ENCODE results near the gene FBLN1. TPM values are rescaled to one million over a fixed set of nuclear protein-coding genes. Genes with fewer than 3 reads are reported as not detected.

FBLN1 gene
- total RNA-seq, 1 donor, result 0.27 TPM

- no peak for DNase-seq (ENCODE audit: low read depth in 2 of 3, low spot score in 2 of 3)
Measured at GRCh38 chr22:45562537-45563361, 60.1 kb downstream of the FBLN1 start.

- no peak for DNase-seq (ENCODE audit: low read depth in 2 of 3, low spot score in 2 of 3)
Measured at GRCh38 chr22:45563362-45564040, 60.8 kb downstream of the FBLN1 start.

DNA sequence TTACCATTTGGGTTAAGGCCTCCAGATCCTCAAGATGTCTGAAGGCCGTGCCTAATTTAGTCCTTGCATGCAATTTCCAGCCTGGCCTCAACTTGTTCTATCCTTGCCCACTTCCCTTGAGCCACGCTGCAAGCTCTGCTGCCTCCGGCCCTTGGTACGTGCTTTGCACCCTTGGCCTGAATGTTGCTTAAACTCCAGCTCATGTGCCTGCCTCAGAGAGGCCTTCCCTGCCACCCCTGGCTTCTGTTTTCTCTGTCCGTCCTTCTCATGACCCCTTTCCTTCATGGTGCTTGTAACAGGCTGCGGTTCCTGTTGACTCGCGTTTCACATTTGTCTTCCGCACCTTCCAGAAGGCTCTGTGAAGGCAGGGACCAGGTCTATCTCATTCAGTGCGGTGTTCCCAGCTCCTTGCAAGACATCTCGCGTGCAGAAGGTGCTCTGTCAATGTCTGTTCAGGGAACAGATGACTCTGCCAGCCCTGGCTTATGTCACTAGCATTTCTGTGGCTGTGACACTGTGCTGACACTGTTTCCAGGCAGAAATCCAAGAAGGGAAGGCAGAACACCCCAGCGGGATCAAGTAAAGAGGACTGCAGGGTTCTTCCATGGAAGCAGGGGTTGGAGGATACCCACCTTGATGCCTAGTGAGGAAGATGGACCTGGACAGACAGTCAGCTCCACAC lies 61.8 kb downstream of the FBLN1 start:
- no peak for DNase-seq (ENCODE audit: low read depth in 2 of 3, low spot score in 2 of 3)

GRCh38 chr22:45565171-45565570 lies 62.5 kb downstream of the FBLN1 start:
- no peak for DNase-seq (ENCODE audit: low read depth in 2 of 3, low spot score in 2 of 3)

DNA sequence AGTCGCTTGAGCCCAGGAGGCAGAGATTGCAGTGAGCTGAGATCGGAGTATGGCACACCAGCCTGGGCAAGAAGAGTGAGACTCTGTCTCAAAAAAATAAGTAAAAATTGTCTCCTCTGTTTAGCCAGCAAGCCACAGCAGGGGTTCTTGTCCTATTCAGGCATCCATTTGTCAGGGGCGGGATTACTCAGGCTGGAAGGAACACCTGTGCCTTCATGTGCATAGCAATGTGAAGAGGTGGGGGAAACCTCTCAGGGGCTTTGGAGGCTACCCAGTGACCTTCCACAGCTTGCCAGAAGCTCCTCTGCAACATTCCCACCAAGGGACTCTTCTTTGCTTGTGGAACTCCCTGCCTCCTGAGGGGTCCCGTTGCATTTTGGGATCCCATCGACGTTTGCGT lies 63.3 kb downstream of the FBLN1 start:
- DNase-seq (ENCODE audit: low read depth in 2 of 3, low spot score in 2 of 3), result no peak

DNA sequence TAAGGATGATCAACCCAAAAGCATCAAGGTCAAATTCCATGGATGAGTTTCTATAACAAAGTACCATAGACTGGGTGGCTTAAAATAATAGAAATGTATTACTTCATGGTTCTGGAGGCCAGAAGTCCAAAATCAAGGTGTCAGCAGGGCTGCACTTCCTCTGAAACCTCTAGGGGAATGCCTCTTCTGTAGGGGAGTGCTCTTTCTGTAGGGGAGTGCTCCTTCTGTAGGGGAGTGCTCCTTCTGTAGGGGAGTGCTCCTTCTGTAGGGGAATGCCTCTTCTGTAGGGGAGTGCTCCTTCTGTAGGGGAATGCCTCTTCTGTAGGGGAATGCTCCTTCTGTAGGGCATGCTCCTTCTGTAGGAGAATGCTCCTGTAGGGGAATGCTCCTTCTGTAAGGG lies 65.5 kb downstream of the FBLN1 start:
- DNase-seq (ENCODE audit: low read depth in 2 of 3, low spot score in 2 of 3), result no peak

DNA sequence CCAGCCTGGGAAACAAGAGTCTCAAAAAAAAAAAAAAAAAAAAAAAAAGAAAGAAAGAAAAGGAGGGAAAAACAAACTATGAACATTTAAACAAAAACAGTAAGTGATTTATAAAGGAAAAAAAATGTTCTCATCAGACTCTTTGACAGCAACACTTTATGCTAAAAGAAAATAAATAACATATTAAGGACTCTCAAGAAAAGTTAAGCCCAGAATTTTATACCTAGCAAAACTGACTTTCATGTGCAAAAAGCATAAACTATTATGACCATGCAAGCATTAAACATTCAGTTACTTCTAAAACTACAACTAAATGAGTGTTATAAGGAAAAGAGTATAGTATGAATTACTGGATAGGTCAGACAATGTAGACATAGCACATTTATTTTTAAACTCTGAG lies 68.4 kb downstream of the FBLN1 start:
- DNase-seq (ENCODE audit: low read depth in 2 of 3, low spot score in 2 of 3), result no peak

DNA sequence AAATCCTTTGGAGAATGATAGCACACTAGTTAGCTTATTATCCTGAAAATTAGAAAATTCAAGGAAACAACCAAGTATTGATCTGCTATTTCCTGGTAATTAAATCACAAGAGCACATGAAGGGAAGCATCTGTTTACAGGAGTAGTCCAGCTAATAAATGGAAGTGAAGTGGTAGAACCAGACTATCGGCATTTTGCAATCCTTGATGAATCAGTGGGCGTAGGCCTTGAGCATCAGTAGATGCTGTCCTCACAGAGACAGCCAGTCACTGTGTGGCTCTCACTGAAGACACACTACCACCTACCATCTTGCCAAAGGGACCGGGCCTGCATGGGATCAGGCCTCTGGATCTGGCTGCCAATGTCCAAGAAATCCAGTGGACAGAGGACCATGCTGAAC lies 69.8 kb downstream of the FBLN1 start:
- no peak for DNase-seq (ENCODE audit: low read depth in 2 of 3, low spot score in 2 of 3)

- no peak for DNase-seq (ENCODE audit: low read depth in 2 of 3, low spot score in 2 of 3)
Measured at GRCh38 chr22:45574069-45574703, 71.5 kb downstream of the FBLN1 start.

DNA sequence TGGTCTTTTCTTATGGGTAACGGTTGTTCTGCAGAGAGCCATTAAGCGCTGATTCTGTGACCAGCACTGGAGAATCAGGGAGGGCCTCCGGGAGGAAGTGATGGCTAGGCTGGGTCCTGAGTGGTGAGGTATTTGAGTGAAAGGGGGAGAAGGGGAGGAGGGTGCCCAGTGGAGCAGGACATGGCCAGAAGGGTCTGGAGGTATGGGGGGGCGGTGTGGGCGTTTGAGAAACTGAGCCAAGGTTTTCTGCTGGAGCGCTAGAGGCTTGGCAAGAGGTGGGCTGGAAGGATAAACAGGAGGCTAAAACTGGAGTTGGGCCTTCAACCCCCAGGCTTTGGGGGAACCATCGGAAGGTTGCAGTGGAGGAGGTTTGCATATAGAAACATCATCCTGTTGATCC lies 72.5 kb downstream of the FBLN1 start:
- no peak for DNase-seq (ENCODE audit: low read depth in 2 of 3, low spot score in 2 of 3)

GRCh38 chr22:45575607-45576272 lies 73.1 kb downstream of the FBLN1 start:
- no peak for DNase-seq (ENCODE audit: low read depth in 2 of 3, low spot score in 2 of 3)

- no peak for DNase-seq (ENCODE audit: low read depth in 2 of 3, low spot score in 2 of 3)
Measured at GRCh38 chr22:45576273-45576625, 73.6 kb downstream of the FBLN1 start.

DNA sequence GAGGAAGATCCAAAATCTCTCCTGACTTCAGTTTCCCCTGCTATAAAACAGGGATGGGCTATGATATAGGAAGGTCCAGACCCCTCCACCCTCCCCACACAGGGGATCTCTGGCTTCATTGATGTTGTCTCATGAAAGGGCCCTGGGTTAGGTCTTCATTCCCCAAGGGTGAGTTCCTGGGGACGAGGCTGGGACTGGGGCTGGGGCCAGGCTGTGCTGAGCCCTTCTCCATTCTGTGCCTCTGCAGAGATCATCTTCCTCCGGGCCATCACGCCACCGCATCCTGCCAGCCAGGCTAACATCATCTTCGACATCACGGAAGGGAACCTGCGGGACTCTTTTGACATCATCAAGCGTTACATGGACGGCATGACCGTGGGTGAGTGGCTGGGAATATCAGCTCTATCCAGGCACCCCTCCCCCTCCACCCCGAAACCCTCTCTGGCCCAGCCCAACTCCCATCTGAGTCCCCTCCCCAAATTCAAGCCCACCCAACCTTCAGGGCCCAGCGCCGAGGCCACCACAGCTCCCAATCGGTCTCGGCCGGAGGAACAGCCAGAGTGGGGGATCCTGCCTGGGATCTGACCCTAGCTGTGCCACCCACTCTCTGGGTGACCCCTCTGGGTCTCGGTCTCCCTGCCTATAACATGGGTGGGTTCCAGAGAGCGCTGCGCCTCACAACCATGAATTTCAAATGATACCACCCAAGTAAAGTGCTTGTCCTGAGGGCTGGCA lies 74.2 kb downstream of the FBLN1 start:
- no peak for DNase-seq (ENCODE audit: low read depth in 2 of 3, low spot score in 2 of 3)

- DNase-seq (ENCODE audit: low read depth in 2 of 3, low spot score in 2 of 3), result peak; percentile 47 to 85 (median 72)
Measured at GRCh38 chr22:45577746-45578523, 75.3 kb downstream of the FBLN1 start.

GRCh38 chr22:45578524-45579147 lies 76.0 kb downstream of the FBLN1 start:
- no peak for DNase-seq (ENCODE audit: low read depth in 2 of 3, low spot score in 2 of 3)

- no peak for DNase-seq (ENCODE audit: low read depth in 2 of 3, low spot score in 2 of 3)
Measured at GRCh38 chr22:45579306-45579705, 76.6 kb downstream of the FBLN1 start.

DNA sequence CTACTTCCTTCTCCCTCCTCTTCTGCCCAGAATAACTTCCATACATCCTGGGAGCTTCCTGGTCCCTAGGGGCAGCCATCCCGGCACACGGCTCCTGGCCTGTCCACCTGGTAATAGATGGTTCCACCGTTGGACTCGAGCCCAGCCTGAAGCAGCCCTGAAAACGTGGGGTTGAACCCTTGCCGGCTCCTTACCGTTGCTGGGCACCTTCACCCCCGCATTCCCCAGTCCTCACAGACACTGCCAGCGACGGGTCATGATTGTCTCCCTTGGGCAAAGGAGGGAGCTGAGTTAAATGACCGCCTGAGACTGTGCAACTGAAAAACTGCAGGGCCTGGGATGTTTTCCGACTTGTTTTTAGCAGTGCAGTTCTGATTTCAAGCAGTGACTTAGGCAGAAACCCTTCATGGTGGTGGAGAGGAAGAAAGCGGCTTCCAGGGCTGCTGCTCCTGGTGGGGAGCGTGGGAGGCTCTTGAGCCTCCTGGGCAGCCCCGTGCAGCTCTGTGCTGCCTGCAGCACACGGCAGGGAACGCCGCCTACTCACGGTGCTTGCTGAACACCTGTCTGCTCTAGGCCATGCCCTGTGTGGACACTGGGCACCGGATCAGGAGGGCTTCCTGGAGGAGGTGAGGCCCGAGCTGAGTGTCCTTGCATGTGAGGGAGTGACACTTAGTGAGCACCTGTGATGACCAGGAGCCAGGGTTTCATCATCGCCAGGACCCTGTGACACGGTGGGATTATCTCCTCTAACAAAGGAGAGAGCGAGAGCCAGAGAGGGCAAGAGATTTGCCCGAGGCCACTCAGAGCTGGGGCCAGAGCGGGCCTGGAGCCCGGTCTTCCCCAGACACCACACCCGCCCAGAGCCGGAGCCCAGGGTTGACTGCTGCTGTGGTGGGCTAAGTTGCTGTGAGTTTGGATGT lies 77.4 kb downstream of the FBLN1 start:
- DNase-seq (ENCODE audit: low read depth in 2 of 3, low spot score in 2 of 3), result no peak

Data from hematopoietic multipotent progenitor cell (in vitro differentiated cells).